Measurements from ENCODE around the gene REV1.
"Not testable (repeated sequence)": the region's sequence is repeated elsewhere in the genome, so short reads cannot be mapped to it uniquely, and the experiment has no call there.

Gene REV1

GRCh38 chr2:99470459-99470858 is 19.4 kb downstream of the REV1 start:
- not testable (repeated sequence) for H3K9me3 ChIP-seq (replicated peaks; ENCODE audit: low read length); H3K4me2 ChIP-seq (ENCODE audit: low read length); H3K27me3 ChIP-seq (ENCODE audit: control insufficient read depth, insufficient read depth, low read length); H3K4me3 ChIP-seq (ENCODE audit: low read length); H3K9ac ChIP-seq (ENCODE audit: low read depth, low read length); H3K36me3 ChIP-seq (ENCODE audit: insufficient read depth, low read length)
- peaks cover 18% of the 10 kb centered on the region for H3K4me1 ChIP-seq (ENCODE audit: control insufficient read depth, insufficient read depth, low read length)

- peaks cover 7% of the 10 kb centered on the region for H3K4me1 ChIP-seq (ENCODE audit: control insufficient read depth, insufficient read depth, low read length)
Observed at GRCh38 chr2:99469394-99469793, 20.4 kb downstream of the REV1 start.

GRCh38 chr2:99468155-99468554 is 21.7 kb downstream of the REV1 start:
- Histone ChIP-seq H3K4me3 (ENCODE audit: low read length) (no peak overlapping the region), H3K9me3 (replicated peaks; ENCODE audit: low read length) (no peaks in the 10 kb centered on the region), H3K4me2 (ENCODE audit: low read length) (no peak overlapping the region), H3K9ac (ENCODE audit: low read depth, low read length) (no peak overlapping the region), H3K4me1 (ENCODE audit: control insufficient read depth, insufficient read depth, low read length) (no peaks in the 10 kb centered on the region), H3K27me3 (ENCODE audit: control insufficient read depth, insufficient read depth, low read length) (no peaks in the 10 kb centered on the region), H3K36me3 (ENCODE audit: insufficient read depth, low read length) (no peaks in the 10 kb centered on the region)

More at GRCh38 chr2:99469394-99469793, 20.4 kb downstream of the REV1 start:
- Histone ChIP-seq H3K4me2 (ENCODE audit: low read length) (no peak overlapping the region), H3K27me3 (ENCODE audit: control insufficient read depth, insufficient read depth, low read length) (no peaks in the 10 kb centered on the region), H3K9me3 (replicated peaks; ENCODE audit: low read length) (no peaks in the 10 kb centered on the region), H3K9ac (ENCODE audit: low read depth, low read length) (no peak overlapping the region), H3K4me3 (ENCODE audit: low read length) (no peak overlapping the region), H3K36me3 (ENCODE audit: insufficient read depth, low read length) (no peaks in the 10 kb centered on the region)

- Histone ChIP-seq H3K36me3 (ENCODE audit: insufficient read depth, low read length) (peaks cover under 1% of the 10 kb centered on the region), H3K9me3 (replicated peaks; ENCODE audit: low read length) (no peaks in the 10 kb centered on the region), H3K4me2 (ENCODE audit: low read length) (no peak overlapping the region), H3K4me3 (ENCODE audit: low read length) (no peak overlapping the region), H3K4me1 (ENCODE audit: control insufficient read depth, insufficient read depth, low read length) (no peaks in the 10 kb centered on the region), H3K27me3 (ENCODE audit: control insufficient read depth, insufficient read depth, low read length) (no peaks in the 10 kb centered on the region), H3K9ac (ENCODE audit: low read depth, low read length) (no peak overlapping the region)
Observed at GRCh38 chr2:99467390-99467789, 22.4 kb downstream of the REV1 start.

- H3K36me3 ChIP-seq (ENCODE audit: insufficient read depth, low read length), result peaks cover 34% of the 10 kb centered on the region
- no peak overlapping the region for H3K4me3 ChIP-seq (ENCODE audit: low read length)
- no peak overlapping the region for H3K9ac ChIP-seq (ENCODE audit: low read depth, low read length)
- no peaks in the 10 kb centered on the region for H3K4me1 ChIP-seq (ENCODE audit: control insufficient read depth, insufficient read depth, low read length)
- no peaks in the 10 kb centered on the region for H3K9me3 ChIP-seq (replicated peaks; ENCODE audit: low read length)
- H3K4me2 ChIP-seq (ENCODE audit: low read length), result no peak overlapping the region
- H3K27me3 ChIP-seq (ENCODE audit: control insufficient read depth, insufficient read depth, low read length), result no peaks in the 10 kb centered on the region
Observed at GRCh38 chr2:99461828-99462483, 27.9 kb downstream of the REV1 start.

- Histone ChIP-seq H3K27me3 (ENCODE audit: control insufficient read depth, insufficient read depth, low read length) (no peaks in the 10 kb centered on the region), H3K9me3 (replicated peaks; ENCODE audit: low read length) (no peaks in the 10 kb centered on the region), H3K4me3 (ENCODE audit: low read length) (no peak overlapping the region), H3K36me3 (ENCODE audit: insufficient read depth, low read length) (peaks cover 53% of the 10 kb centered on the region), H3K4me1 (ENCODE audit: control insufficient read depth, insufficient read depth, low read length) (no peaks in the 10 kb centered on the region), H3K9ac (ENCODE audit: low read depth, low read length) (no peak overlapping the region), H3K4me2 (ENCODE audit: low read length) (no peak overlapping the region)
Observed at GRCh38 chr2:99458529-99458928, 31.3 kb downstream of the REV1 start.

DNA sequence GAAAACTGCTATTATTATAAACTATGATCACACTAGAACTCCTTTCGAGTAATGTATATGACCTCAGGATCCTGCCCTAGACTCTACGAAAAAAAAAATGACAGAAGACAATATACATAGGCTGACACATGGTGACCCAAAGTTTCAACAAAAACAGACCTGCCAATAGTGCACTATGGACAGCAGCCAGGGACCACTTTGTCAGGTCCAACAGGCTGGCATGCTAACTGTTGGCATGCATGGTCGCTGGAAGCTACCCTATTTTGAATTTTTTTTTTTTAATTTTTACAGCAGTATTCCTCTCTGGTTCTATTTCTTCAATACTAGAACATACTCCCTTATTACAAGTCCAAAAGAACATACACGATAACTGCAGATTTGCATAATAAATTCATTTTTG is 38.1 kb downstream of the REV1 start:
- Histone ChIP-seq H3K4me3 (ENCODE audit: low read length) (no peak overlapping the region), H3K9me3 (replicated peaks; ENCODE audit: low read length) (no peaks in the 10 kb centered on the region), H3K27me3 (ENCODE audit: control insufficient read depth, insufficient read depth, low read length) (no peaks in the 10 kb centered on the region), H3K9ac (ENCODE audit: low read depth, low read length) (no peak overlapping the region), H3K4me2 (ENCODE audit: low read length) (no peak overlapping the region), H3K36me3 (ENCODE audit: insufficient read depth, low read length) (peaks cover 34% of the 10 kb centered on the region), H3K4me1 (ENCODE audit: control insufficient read depth, insufficient read depth, low read length) (no peaks in the 10 kb centered on the region)

DNA sequence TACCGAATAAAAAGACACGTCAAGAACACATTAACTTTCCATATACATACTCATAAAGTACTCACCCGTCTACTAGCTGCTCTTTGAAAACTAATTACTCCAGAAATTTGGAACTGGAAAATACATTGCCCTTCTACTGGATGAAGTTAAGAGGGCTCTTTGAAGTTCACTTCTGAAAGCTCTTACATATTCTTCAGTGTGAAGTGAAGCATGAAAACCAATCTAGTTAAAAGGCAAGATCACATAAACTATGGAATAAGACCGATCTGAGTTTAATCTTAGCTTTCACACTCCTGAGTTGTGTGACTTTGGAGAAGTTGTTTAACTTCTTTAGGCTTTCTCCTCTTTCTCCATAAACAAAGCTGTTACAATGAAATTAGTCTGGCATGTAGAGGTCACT is 38.5 kb downstream of the REV1 start:
- Histone ChIP-seq H3K9ac (ENCODE audit: low read depth, low read length) (no peak overlapping the region), H3K4me3 (ENCODE audit: low read length) (no peak overlapping the region), H3K36me3 (ENCODE audit: insufficient read depth, low read length) (peaks cover 33% of the 10 kb centered on the region), H3K9me3 (replicated peaks; ENCODE audit: low read length) (no peaks in the 10 kb centered on the region), H3K27me3 (ENCODE audit: control insufficient read depth, insufficient read depth, low read length) (no peaks in the 10 kb centered on the region), H3K4me2 (ENCODE audit: low read length) (no peak overlapping the region), H3K4me1 (ENCODE audit: control insufficient read depth, insufficient read depth, low read length) (no peaks in the 10 kb centered on the region)

GRCh38 chr2:99450199-99450598 is 39.6 kb downstream of the REV1 start:
- no peaks in the 10 kb centered on the region for H3K4me1 ChIP-seq (ENCODE audit: control insufficient read depth, insufficient read depth, low read length)
- no peaks in the 10 kb centered on the region for H3K27me3 ChIP-seq (ENCODE audit: control insufficient read depth, insufficient read depth, low read length)
- no peak overlapping the region for H3K9ac ChIP-seq (ENCODE audit: low read depth, low read length)
- peaks cover 23% of the 10 kb centered on the region for H3K36me3 ChIP-seq (ENCODE audit: insufficient read depth, low read length)
- no peak overlapping the region for H3K4me2 ChIP-seq (ENCODE audit: low read length)
- H3K9me3 ChIP-seq (replicated peaks; ENCODE audit: low read length), result no peaks in the 10 kb centered on the region
- H3K4me3 ChIP-seq (ENCODE audit: low read length), result no peak overlapping the region

DNA sequence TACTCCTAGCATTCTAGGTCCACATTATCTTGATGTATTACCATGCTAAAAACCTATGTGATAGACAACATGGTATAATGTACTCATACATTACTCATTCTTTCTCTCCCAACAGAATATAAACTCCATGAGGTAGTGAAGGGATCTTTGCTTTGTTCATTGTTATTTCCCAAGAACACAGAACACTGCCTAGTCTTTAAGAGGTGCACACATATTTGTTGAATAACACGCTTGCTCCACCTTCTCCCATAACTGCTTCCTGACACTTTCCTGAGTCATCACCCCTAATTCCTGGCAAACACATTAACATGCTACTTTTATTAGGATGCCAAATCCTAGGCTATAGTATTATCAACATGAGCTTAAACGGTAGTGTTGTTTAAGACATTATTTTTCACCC is 41.3 kb downstream of the REV1 start:
- H3K4me1 ChIP-seq (ENCODE audit: control insufficient read depth, insufficient read depth, low read length), result no peaks in the 10 kb centered on the region
- H3K4me2 ChIP-seq (ENCODE audit: low read length), result no peak overlapping the region
- H3K9me3 ChIP-seq (replicated peaks; ENCODE audit: low read length), result no peaks in the 10 kb centered on the region
- H3K36me3 ChIP-seq (ENCODE audit: insufficient read depth, low read length), result peaks cover 18% of the 10 kb centered on the region
- H3K27me3 ChIP-seq (ENCODE audit: control insufficient read depth, insufficient read depth, low read length), result no peaks in the 10 kb centered on the region
- H3K9ac ChIP-seq (ENCODE audit: low read depth, low read length), result no peak overlapping the region
- H3K4me3 ChIP-seq (ENCODE audit: low read length), result no peak overlapping the region

- H3K4me1 ChIP-seq (ENCODE audit: control insufficient read depth, insufficient read depth, low read length), result no peaks in the 10 kb centered on the region
- no peak overlapping the region for H3K4me2 ChIP-seq (ENCODE audit: low read length)
- peaks cover 6% of the 10 kb centered on the region for H3K36me3 ChIP-seq (ENCODE audit: insufficient read depth, low read length)
- H3K27me3 ChIP-seq (ENCODE audit: control insufficient read depth, insufficient read depth, low read length), result no peaks in the 10 kb centered on the region
- no peaks in the 10 kb centered on the region for H3K9me3 ChIP-seq (replicated peaks; ENCODE audit: low read length)
- H3K9ac ChIP-seq (ENCODE audit: low read depth, low read length), result no peak overlapping the region
- no peak overlapping the region for H3K4me3 ChIP-seq (ENCODE audit: low read length)
Observed at GRCh38 chr2:99445065-99445464, 44.8 kb downstream of the REV1 start.

- Histone ChIP-seq H3K4me2 (ENCODE audit: low read length) (no peak overlapping the region), H3K27me3 (ENCODE audit: control insufficient read depth, insufficient read depth, low read length) (no peaks in the 10 kb centered on the region), H3K36me3 (ENCODE audit: insufficient read depth, low read length) (peaks cover 6% of the 10 kb centered on the region), H3K4me1 (ENCODE audit: control insufficient read depth, insufficient read depth, low read length) (no peaks in the 10 kb centered on the region), H3K4me3 (ENCODE audit: low read length) (no peak overlapping the region), H3K9me3 (replicated peaks; ENCODE audit: low read length) (no peaks in the 10 kb centered on the region), H3K9ac (ENCODE audit: low read depth, low read length) (no peak overlapping the region)
Observed at GRCh38 chr2:99444222-99444621, 45.6 kb downstream of the REV1 start.

Data from skeletal muscle satellite cell (primary cell).